Keratinocyte (primary cell): ENCODE measurements around the gene LIN9. TPM values are rescaled to one million over a fixed set of nuclear protein-coding genes. Genes with fewer than 3 reads are reported as not detected.
A peak's percentile ranks its signal among the peaks of the same experiment; 100 is the strongest.

Experiments
- DNase-seq: peaks from one replicate; pipeline ENCODE4 v3.0.0-alpha.2; 2011; ENCODE audit warnings: low read depth, missing footprints, low spot score
- FAIRE-seq: peaks from 2 replicates; lab custom pipeline; 2011; peaks lifted over from hg19 to GRCh38; lab: Jason Lieb, UNC
- H2AFZ ChIP-seq: 2 replicates; pipeline ENCODE4 v1.6.0; 2012; ENCODE audit warnings: low read length, control low read depth, inconsistent platforms; ENCODE audit not compliant: control insufficient read depth
- H3K27ac ChIP-seq: 2 replicates; pipeline ENCODE4 v1.5.1; 2011; ENCODE audit warnings: low read length; ENCODE audit not compliant: control insufficient read depth, insufficient read depth
- H3K27me3 ChIP-seq: 3 replicates; pipeline ENCODE4 v1.6.0; 2011; ENCODE audit warnings: low read length; ENCODE audit not compliant: control insufficient read depth, insufficient read depth; ENCODE audit errors: extremely low read depth
- H3K36me3 ChIP-seq, 2 experiments: 2 replicates in 1 of 2; 3 replicates in 1 of 2; pipeline ENCODE4 v1.5.1; 2011; ENCODE audit warnings: low read length in 2 of 2, mild to moderate bottlenecking in 1 of 2; ENCODE audit not compliant: control insufficient read depth in 2 of 2, insufficient read depth in 2 of 2; ENCODE audit errors: extremely low read depth in 1 of 2
- H3K4me1 ChIP-seq: 3 replicates; pipeline ENCODE4 v1.5.1; 2011; ENCODE audit warnings: low read length; ENCODE audit not compliant: control insufficient read depth, insufficient read depth; ENCODE audit errors: extremely low read depth
- H3K4me2 ChIP-seq: 3 replicates; pipeline ENCODE4 v1.6.0; 2011; ENCODE audit warnings: low read depth, low read length; ENCODE audit not compliant: control insufficient read depth, insufficient read depth; ENCODE audit errors: extremely low read depth
- H3K4me3 ChIP-seq, 3 experiments: fragments of 200-600 bp in 1 of 3; sonication (generic) in 1 of 3; 2 replicates in 2 of 3; 3 replicates in 1 of 3; pipeline ENCODE4 v1.5.1; 2011 to 2016; ENCODE audit warnings: low read length in 3 of 3, mild to moderate bottlenecking in 3 of 3, control low read depth in 2 of 3, inconsistent platforms in 1 of 3, low read depth in 1 of 3, mixed read lengths in 1 of 3, mixed run types in 1 of 3, moderate library complexity in 1 of 3; ENCODE audit not compliant: control insufficient read depth in 2 of 3, insufficient read depth in 2 of 3; ENCODE audit errors: extremely low read depth in 1 of 3
- H3K79me2 ChIP-seq: 2 replicates; pipeline ENCODE4 v1.6.0; 2012; ENCODE audit warnings: low read length; ENCODE audit not compliant: control insufficient read depth, insufficient read depth
- H3K9ac ChIP-seq: 3 replicates; pipeline ENCODE4 v1.6.0; 2011; ENCODE audit warnings: low read length; ENCODE audit not compliant: control insufficient read depth, insufficient read depth; ENCODE audit errors: extremely low read depth
- H3K9me1 ChIP-seq: 3 replicates; pipeline ENCODE4 v1.6.0; 2011; ENCODE audit warnings: low read length; ENCODE audit not compliant: control insufficient read depth, insufficient read depth; ENCODE audit errors: extremely low read depth
- H3K9me3 ChIP-seq: 2 replicates; pipeline ENCODE4 v1.5.1; 2012; ENCODE audit warnings: low read depth, low read length; ENCODE audit not compliant: control insufficient read depth
- H4K20me1 ChIP-seq: 3 replicates; pipeline ENCODE4 v1.6.0; 2011; ENCODE audit warnings: low read length; ENCODE audit not compliant: control insufficient read depth, insufficient read depth; ENCODE audit errors: extremely low read depth
- EZH2 ChIP-seq: IDR thresholded peaks from one replicate; pipeline ENCODE4 v1.6.1; 2012; ENCODE audit warnings: inconsistent platforms, mild to moderate bottlenecking, low read length, moderate library complexity
- dilution Hi-C: fragments of 300-500 bp; cut with MboI; formaldehyde crosslinking; loops from one replicate; pipeline ENCODE4 v1.7.0; 2020; ENCODE audit warnings: low sequenced_read_pairs; ENCODE audit not compliant: extremely low pct_ligation_motif_present
- polyA plus RNA-seq, 5 experiments: library from polyadenylated mRNA; depleted of rRNA in 3 of 5; stranded (reverse) in 3 of 5; stranded (forward) in 1 of 5; unstranded in 1 of 5; fragments of >200 nt; gene quantifications; 1 replicate in 1 of 5; 2 replicates in 3 of 5; 3 replicates in 1 of 5; pipeline versions ENCODE4 v1.2.1 to v1.2.3, GENCODE V29; 2011 to 2012; ENCODE audit warnings: missing spikeins in 2 of 5, low read depth in 1 of 5, low replicate concordance in 1 of 5
- TF ChIP-seq, protein P1 (sequence below), 3 experiments: IDR thresholded peaks in 1 of 3; conservative IDR thresholded peaks in 1 of 3; optimal IDR thresholded peaks in 1 of 3; 2 replicates in 2 of 3; 3 replicates in 1 of 3; pipeline versions ENCODE3 to v1.5.1; 2011; ENCODE audit warnings: low read length in 3 of 3, mild to moderate bottlenecking in 3 of 3, moderate library complexity in 2 of 3, control low read depth in 1 of 3, inconsistent platforms in 1 of 3; ENCODE audit not compliant: insufficient read depth in 2 of 3; ENCODE audit errors: extremely low read depth in 1 of 3

The LIN9 gene
- polyA plus RNA-seq, 1 donor (not counting 4 experiments of a cell fraction or from before 2014, with no cell fraction given) = 5.6 TPM

DNA sequence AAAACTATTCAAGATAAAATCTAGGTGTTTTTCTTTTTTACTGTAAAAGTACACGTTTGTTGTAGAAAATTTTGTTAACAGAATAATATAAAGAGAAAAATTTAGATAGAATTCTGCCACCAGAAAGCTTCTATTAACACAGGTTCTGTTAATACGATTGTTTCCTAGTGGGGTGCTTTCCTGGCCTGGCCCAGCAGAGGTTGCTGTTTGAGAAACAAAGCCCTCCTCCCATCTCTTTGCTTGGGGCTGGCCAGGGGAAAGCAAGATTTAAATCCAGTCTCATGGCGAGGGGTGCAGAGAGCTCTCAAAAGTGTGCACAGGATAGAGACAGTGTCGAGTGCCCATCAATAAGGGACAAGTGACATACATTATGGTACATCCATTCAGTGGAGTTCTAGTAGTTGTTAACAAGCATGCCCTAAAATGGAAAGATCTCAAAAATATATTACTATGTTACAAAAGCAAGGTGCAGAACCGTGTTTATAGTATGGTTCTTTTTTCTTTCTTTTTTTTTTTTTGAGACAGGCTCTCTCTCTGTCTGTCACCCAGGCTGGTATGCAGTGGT is 107.9 kb downstream of the LIN9 start:
- Histone ChIP-seq H3K4me3 (no peak overlapping the region), H3K9ac (no peak overlapping the region), H3K27ac (no peak overlapping the region), H3K9me3 (no peaks in the 10 kb centered on the region), H3K79me2 (no peaks in the 10 kb centered on the region), H3K27me3 (no peaks in the 10 kb centered on the region), H3K9me1 (no peaks in the 10 kb centered on the region), H3K4me1 (no peaks in the 10 kb centered on the region), H3K4me2 (no peak overlapping the region), H4K20me1 (no peaks in the 10 kb centered on the region), H2AFZ (no peak overlapping the region), H3K36me3 (no peaks in the 10 kb centered on the region)
- dilution Hi-C loops = no loop called here
- DNase-seq (no peak), FAIRE-seq (no peak)
- no peak for TF ChIP-seq EZH2
- TF ChIP-seq, protein P1, sequence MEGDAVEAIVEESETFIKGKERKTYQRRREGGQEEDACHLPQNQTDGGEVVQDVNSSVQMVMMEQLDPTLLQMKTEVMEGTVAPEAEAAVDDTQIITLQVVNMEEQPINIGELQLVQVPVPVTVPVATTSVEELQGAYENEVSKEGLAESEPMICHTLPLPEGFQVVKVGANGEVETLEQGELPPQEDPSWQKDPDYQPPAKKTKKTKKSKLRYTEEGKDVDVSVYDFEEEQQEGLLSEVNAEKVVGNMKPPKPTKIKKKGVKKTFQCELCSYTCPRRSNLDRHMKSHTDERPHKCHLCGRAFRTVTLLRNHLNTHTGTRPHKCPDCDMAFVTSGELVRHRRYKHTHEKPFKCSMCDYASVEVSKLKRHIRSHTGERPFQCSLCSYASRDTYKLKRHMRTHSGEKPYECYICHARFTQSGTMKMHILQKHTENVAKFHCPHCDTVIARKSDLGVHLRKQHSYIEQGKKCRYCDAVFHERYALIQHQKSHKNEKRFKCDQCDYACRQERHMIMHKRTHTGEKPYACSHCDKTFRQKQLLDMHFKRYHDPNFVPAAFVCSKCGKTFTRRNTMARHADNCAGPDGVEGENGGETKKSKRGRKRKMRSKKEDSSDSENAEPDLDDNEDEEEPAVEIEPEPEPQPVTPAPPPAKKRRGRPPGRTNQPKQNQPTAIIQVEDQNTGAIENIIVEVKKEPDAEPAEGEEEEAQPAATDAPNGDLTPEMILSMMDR (optimal IDR thresholded peaks at IDR 0.05 in 1 of 3, IDR thresholded peaks at IDR 0.05 in 1 of 3, conservative IDR thresholded peaks at IDR 0.05 in 1 of 3; ENCODE audit: extremely low read depth in 1 of 3, insufficient read depth in 2 of 3, low read length in 3 of 3) = peak; percentile 34 to 52 (median 46)

DNA sequence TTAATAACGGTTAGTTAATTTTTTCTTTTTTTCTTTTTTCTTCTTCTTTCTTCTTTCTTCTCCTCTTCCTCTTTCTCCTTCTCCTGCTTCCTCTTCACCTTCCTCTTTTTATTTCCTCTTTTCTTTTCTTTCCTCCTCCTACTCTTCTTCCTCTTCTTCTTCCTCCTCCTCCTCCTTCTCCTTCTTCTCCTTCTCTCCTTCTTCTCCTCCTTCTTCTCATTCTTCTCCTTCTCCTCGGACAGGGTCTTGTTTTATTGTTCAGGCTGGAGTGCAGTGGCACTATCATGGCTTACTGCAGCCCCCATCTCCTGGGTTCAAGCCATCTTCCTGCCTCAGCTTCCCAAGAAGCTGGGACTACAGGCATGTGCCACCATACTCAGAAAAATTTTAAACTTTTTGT is 109.0 kb downstream of the LIN9 start:
- Histone ChIP-seq H3K36me3 (no peaks in the 10 kb centered on the region), H3K27ac (no peak overlapping the region), H3K4me2 (no peak overlapping the region), H4K20me1 (no peaks in the 10 kb centered on the region), H2AFZ (no peak overlapping the region), H3K9me1 (no peaks in the 10 kb centered on the region), H3K4me3 (no peak overlapping the region), H3K79me2 (no peaks in the 10 kb centered on the region), H3K27me3 (no peaks in the 10 kb centered on the region), H3K4me1 (no peaks in the 10 kb centered on the region), H3K9me3 (no peaks in the 10 kb centered on the region), H3K9ac (no peak overlapping the region)
- dilution Hi-C loops = no loop called here
- DNase-seq = no peak
- no peak for FAIRE-seq
- no peak for TF ChIP-seq EZH2
- TF ChIP-seq, protein P1 (optimal IDR thresholded peaks at IDR 0.05 in 1 of 3, IDR thresholded peaks at IDR 0.05 in 1 of 3, conservative IDR thresholded peaks at IDR 0.05 in 1 of 3; ENCODE audit: extremely low read depth in 1 of 3, insufficient read depth in 2 of 3, low read length in 3 of 3) = no peak
